NCI-H2029 treated with DMSO at 0.1 percent for 48 hours (cell line): ENCODE data around the gene SORD.
"Not testable (repeated sequence)": the region's sequence is repeated elsewhere in the genome, so short reads cannot be mapped to it uniquely, and the experiment has no call there.

ENCODE experiments used
- DNase-seq: peaks from one replicate; lab custom pipeline; 2025; lab: John Stamatoyannopoulos, UW

The SORD gene

DNA sequence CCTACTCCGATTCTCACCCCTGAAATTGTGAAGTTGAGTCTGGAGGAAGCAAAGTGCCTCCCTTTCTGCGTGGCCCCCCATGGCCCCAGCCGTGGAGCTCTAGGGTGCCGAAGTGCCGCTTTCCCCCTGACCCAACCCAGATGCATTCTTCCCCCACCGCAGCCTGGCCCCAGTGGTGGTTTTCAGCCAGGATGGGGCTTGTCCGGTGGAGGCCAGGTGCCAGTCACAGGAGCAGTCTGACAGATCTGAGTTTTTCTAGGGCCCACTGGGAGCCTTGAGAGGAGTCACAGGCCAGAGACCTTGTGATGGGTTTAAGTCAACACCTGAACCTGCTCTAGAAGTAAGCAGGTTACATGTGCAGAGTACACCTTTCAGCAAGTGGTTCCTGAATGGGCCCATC is 39.3 kb downstream of the SORD start:
- DNase-seq: not testable (repeated sequence)

DNA sequence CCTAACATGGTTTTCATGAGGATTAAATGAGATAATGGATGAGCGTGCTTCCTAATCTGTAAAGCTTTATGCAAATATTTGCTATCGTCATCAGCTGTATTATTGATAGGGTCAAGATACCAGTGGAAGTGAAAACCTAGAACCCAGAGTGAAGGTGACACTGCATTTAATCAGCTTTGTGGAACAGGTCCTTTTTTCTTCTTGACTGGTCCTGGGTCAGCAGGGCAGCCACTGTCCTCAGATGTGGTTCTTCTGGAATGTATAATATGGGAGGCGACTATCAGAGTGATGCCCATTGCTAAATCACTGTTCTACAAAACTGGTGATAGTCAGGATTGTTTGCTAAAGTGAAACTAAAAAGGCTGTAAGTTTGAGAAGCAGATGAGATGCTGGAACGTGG is 41.4 kb downstream of the SORD start:
- DNase-seq: no peak

DNA sequence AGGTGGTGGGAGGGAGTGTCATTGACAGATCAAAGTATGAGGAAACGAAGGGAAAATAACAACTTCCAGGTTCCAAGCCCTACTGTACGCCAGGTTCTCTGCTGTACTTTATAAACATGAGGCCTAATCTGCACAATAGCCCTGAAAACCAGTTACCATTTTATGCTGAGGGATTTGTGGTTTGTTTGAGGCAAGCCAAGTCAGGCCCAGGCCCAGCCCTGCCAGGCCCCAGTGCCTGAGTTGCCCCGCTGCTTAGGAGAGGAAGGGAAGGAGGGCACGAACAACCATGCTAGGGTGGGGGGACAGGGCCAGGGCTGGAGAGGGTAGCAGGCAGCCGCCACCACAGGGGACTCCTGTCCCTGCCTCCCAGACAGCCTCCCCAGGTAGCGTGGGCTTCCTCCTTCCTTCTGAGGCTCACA is 47.0 kb downstream of the SORD start:
- not testable (repeated sequence) for DNase-seq

DNA sequence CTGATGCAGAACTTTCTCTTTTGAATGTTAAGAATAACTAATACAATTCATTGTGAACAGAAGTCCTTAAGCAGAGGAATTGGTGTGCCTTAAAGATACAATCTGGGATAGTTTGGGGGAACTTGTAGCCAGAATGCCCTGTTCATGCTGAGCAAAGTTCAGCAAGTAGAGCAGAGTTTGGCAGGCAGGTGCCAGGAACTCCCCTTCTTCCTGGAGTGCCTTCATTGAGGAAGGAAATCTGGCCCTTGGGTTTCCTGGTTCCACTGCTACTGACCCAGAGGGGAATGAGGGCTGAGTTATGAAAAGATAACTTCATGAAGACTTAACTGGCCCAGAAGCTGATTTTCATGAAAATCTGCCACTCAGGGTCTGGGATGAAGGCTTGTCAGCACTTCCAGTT is 50.6 kb downstream of the SORD start:
- not testable (repeated sequence) for DNase-seq

DNA sequence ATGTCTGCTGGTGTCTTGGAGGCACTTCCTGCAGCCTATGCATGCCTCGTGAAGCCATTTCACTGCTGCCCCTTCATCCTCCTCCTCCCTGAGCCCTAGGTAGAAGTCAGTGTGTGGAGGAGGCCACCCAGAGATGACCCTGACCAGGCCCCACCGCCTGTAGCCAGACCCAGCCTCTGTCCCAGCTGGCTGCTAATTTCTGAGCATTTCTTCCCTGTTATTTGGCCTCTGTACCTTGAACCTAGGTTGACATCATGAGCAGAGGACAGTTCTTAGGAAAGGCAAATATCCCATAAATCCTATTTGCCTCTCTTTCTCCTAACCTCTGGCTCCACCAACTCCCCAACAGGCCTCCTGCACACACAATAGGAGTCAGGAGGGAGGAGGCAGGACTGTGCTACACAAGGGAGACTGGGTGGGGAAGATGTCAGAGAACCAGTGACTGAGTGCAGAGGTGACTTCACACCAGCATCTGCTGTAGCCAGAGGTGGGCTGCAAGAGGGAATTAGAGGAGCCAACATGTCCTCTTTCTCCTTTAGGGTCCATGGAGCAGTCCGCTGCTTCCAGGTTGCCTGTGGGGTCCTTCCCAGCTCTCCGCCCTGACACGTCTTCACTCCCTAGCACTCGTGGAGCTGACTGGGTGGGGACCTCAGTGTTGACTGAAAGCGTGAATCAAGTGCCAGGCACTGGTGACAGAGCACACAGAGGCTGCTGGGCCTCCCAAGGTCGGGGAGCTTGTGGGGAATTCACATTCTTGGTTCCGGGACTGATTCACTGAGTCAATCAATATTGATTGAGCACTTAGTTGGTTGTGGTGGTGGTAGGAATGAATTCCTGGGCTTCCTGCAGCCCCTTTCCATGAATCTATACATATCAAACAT is 52.7 kb downstream of the SORD start:
- not testable (repeated sequence) for DNase-seq

DNA sequence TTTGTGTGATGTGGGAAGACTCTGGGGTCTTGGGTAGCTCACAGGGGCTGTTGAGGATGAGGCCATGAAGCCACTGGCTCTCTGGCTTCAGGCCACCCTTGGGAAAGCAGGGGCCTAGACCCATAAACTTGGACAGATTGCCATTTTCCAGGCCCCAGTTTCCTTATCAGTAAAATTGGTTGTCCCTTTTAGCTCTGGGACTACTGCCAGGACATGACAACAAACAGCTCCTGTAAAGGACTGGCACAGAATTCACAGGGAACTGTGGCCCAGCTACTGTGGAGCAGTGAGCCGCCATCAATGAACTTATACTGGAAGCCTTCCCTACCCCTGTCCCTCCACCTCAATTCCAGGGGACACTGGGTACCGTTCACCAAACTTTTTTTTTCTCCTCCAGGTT is 54.4 kb downstream of the SORD start:
- not testable (repeated sequence) for DNase-seq

DNA sequence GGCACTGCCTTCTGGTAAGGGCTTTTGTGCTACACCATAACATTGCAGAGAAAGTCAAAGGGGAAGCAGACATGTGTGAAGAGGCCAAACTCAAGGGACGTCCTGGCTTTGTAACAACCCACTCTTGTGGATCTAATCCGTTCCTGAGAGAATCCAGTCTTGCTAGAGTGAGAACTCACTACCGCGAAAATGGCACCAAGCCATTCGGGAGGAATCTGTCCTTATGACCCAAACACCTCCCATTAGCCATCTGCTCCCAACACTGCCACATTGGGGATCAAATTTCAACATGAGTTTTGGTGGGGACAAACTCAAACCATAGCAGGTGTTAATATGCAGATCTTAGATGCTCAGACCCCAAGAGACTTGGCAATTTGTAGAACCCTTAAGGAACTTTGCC is 56.2 kb downstream of the SORD start:
- DNase-seq: not testable (repeated sequence)

DNA sequence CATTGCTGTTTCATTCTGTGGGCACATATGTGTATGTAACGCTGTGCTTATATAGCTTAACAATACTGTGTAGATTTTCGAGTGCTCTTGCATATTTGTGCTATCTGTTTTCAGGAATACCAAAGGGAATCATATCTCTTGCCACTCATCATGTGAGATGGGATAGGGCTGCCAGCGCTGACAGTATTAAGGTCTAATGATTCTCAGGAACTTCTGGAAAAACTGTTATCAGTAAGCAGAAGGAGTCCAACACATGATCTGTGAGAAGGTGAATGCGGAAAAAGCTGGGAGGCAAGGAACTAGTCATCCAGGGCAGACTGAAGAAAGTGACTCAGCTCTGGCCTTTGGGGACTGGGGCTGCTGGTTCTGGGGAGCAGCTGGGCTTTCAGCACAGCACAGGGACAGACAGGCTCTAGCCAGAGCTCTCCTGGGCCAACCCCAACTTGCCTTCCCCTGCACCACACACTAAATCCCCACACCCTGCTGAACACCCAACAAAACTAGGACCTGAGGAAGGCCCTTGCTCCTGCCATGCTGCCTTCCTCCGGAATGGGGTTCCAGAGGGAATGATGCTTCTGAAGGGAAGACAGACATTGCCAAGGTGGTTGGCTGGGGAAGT is 56.7 kb downstream of the SORD start:
- not testable (repeated sequence) for DNase-seq

DNA sequence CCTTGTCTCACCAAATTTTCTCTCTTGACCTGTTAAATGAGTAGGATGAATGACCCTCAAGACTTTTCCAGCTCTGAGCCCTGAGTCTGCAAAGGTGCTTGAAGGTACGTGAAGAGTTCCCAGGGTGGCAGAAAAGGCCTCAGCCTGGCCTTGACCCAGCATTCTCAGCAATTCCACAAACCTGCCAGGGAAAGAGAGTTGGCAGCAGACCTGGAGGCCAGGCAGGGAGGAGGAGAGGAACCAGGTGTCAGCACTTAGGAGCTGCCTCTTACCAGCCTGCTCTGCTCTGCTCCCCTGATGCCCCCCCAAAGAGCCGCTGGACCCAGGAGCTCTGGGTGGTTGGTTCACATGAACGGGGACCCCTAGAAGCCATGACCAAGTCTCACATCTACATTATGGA is 57.6 kb downstream of the SORD start:
- not testable (repeated sequence) for DNase-seq

DNA sequence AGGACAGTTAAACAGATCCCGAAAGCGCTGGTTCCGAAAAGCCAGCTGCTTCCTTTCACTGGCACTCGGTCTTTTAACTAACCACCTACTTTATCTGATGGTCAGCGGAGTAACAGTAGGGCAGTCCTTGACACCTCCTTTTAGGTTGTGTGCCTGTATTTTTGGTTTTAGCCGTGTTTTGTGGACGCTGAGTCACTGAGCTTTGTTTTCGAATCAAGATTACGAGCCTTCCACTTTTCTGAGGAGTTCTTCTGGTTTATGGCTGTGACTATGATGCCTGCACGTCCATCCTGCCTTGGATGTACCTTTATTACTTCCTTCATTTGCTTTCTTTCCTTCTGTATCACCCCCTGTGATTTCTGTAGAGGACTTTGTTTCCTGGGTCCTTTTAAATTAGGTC is 59.4 kb downstream of the SORD start:
- not testable (repeated sequence) for DNase-seq

DNA sequence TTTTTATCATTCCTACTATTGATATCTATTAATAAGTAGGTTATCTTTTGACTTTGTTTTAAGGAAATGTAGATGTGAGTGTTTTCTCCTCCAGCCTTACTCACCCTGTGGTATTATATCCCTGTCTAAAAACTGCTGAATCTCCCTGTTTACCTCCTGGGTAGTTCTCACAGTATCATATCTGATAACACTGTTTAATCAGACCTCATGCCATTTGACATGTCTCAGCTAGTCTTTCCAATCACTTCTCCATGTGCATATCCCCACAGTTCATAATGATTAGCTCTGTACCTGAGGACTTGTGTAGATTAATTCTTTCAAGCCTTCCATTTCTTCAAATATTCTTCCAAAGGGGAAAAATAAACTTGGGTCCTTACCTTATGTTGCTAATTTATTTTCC is 60.2 kb downstream of the SORD start:
- no peak for DNase-seq

DNA sequence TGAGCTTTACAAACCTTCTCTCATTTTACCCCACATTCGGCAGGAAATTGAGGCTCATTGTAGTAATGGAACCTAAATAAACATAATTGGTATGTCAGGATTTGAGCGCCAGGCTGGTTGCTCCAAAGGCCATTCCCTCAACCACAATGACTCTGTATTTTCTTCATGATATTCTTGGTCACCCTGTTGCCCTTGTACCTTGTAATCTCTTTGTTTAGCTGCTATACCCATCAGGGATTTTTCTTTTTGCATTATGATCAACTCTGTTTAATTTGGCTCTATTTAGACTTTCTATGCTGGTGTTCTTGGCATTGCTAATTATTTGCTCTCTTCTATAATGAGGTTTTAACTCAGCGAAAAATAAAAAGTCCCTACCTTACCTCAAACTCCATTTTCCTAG is 61.2 kb downstream of the SORD start:
- DNase-seq: no peak

DNA sequence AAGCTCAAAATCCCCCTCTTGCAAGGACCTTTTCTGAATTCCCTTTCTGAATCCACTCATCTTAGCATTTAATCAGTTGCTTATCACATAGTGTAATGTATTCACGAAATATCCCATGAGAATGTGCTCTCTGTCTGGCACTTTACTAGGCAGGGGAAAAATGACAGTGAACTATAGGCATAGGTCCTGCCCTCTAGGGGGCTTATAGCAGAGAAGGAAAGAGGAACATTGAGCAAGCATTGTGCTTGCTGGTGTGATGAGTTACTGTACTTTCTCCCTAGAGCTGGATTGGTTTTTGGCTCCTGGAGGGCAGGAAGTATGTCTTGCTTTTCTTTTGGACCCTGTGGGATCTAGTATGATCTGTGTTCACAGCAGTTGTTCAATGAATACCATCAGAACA is 64.5 kb downstream of the SORD start:
- DNase-seq: no peak

DNA sequence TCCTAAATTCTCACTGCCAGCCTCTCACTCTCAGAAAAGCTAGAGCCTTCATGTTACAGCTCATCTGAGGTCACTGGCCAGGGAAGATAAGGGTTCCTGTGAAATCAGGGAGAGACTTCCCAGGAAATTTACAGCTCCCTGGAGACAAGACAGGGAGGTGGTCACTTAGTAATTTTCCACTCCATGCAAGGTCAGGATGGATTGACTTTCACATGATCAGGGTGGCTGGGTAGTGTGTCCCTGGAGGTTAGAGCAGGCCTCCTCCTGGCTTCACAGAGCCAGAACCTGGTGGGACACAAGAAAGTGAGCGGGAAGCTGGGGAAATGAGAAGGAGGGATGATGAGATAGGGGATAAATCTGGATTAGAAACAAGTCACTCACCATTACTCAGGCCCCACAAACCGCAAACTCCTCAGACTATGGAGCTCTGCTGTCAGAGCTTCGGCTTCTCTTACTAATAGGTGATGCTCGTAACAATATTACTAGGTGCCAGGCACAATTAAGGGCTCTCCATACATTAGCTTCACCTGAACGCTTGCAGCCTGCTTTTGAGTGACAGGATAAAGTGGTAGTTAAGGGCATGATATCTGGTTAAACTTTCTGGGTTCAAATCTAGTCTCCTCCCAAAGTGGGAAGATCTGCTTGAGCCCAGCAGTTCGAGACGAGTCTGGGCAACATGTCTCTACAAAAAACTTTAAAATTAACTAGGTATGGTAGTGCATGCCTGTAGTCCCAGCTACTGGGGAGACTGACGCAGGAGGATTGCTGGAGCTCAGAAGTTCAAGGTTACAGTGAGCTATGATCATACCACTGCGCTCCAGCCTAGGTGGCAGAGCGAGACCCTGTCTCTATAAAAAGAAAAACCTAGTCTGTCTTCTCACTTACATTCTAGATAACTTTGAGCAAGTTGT is 66.1 kb downstream of the SORD start:
- DNase-seq: no peak

DNA sequence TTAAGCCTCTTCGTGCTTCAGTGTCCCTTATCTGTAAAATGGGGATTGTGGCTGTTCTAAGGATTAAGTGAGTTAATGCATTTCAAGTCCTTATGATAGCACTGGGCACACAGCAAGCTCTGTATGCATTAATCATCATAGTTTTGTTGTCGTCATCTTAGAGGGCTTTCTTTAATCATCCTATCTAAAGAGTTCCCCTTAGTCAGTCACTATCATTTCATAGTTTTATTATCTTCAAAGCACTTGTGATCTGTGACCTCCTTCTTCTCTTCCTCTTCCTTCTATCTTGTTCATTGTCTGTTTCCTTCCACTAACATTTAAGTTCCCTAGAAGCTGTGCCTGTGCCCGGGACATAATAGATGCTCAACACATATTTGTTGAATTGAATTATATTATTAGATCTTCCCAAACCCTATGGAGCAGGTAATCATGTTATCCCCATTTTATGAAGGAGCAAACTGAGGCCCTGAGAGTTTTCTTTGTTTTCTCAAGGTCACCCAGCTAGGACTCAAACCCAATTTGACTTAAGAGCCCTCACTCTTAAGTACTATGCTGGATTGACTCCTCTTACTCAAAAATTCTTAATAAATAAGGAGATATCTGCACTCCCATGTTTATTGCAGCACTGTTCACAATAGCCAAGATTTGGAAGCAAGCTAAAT is 66.8 kb downstream of the SORD start:
- no peak for DNase-seq

DNA sequence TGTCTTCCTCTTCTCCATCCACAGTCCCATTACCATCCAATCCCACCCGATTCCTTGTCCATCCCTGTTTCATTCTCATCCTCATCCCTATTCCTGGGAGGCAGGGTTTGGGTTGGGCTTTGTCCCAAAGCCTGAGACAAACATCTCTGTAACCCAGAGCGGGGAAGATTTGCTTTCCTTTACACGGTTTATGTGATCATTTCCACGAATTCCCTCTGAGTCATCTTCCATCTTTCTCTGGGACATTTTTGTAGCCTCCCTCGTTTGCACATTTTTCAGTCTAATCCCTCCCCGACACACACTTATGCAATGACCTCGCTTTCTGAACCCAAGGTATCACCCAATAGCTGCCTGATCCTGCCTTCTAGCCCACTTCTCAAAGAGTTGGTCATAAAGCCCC is 68.2 kb downstream of the SORD start:
- DNase-seq: no peak

DNA sequence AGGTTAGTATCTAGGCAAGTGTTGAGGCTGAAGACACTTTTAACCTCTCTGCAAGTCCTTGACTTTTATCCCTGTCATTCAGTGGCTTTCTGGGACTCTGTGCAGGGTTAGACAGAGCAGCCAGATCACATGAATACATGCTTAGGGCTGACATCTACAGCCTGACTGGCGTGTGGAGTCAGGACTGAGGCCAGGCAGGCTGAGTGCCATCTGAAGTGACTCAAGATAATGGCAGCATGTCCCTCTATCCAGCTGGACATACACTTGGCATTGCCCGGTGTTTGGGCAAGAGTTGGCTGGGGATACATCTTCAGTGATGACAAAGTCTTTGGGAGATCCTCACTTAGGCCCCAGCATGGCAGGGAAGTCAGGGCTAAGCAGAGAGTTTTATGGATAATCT is 68.6 kb downstream of the SORD start:
- DNase-seq: no peak

DNA sequence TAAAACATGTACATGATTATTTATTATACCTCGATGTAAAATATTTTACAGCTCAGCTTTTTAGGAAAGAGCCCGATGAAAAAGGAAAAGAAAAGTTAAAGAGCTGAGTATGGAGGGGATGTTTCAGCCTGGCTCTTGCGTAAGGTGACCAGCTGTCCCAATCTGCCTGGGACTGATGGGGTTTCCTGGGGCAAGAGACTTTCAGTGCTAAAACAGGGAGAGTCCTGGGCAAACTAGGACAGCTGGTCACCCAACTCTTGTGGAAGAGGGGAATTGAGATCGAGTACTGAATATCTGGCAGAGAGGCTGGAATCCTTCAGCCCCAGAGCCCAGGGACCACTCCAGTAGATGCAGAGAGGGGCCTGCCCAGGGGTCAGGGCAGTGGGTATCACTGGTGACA is 70.0 kb downstream of the SORD start:
- DNase-seq: no peak

DNA sequence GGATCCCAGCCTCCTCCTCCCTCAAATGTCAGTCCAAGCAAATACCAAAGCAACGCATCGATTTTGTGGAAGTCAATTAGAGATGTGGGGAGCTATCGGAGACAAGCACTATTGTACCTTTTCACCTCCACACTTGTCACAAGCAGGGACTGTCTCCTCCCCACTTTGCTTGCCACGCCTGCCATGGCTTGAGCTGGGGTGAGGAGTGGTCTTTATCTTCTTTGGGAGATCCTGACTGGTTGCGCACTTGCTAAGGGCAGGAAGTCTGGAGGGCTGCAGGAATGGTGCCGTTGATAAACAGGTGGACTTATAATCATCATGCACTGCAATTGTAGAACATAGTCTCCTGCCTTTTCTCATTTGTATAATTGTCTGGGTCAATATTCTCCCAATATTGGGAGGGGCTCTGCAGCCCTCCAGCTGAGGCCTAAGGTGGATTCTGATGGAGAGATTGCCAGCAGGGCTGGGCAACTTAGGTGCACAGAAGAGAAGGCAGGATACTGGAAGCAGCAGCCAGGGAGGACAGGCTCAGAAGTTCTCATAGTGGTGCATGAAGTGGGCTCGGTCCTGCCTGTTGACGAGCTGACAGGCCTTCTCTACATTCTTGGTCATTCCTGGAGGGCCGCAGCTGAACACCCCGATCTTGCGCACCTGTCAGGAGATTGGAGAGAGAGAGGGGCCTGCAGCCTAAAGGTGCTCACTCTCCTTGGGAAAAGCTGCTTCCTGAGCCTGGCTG is 70.8 kb downstream of the SORD start:
- DNase-seq: no peak

DNA sequence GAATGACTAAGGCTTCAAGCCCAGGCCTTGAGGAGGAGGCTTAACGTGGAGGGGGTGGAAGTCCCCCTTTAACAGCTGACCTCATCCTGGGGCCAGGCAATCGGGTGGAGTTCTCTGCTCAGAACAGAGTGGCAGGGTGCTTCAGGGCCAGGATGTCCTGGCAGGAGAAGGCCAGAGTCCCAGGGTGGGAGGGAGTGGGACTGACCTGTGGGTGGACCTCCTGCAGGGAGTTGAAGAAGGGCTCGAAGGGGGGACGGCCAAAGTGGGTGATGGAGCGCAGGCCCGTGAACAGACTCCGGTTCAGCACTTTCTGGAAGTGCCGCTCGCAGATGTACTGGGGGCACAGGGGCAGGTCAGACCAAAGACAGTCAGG is 71.3 kb downstream of the SORD start:
- no peak for DNase-seq

DNA sequence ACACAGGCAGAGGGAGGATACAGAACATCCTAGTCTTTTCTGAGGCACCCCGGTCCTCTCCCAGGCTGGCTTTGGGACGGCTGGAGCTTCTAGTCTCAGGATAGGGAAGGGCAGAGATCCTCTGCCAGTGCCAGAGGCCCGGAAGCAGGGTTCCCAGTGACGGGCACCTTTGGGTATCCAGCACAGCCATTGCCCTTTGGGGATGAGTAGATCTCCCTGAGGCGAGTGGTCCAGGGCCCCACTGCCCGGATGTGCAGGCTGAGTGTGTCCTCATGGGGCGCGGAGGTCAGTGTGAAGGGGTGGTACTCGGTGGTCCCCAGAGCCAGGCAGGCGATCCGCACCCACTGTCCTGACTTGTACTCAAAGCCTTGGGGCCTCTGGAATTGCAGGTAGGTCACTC is 72.7 kb downstream of the SORD start:
- DNase-seq: no peak
